SK-N-SH treated with all-trans-retinoic acid at 6 μM for 48 hours (cell line): ENCODE results near the gene QSOX2.

ENCODE experiments used
- ATAC-seq: fragments of 200-7000 bp; cut with Tn5 transposase; 3 replicates; pipeline ENCODE4 v1.9.1; 2020; ENCODE audit warnings: mild to moderate bottlenecking, moderate library complexity
- ARNTL ChIP-seq: fragments of 450-650 bp; formaldehyde crosslinking; IDR thresholded peaks from 2 replicates; pipeline ENCODE4 v1.5.0; 2020; ENCODE audit warnings: low read depth, mild to moderate bottlenecking, moderate library complexity, borderline replicate concordance
- CSDC2 ChIP-seq: fragments of 250-450 bp; sonication (Bioruptor Pico); IDR thresholded peaks from 2 replicates; pipeline ENCODE4 v1.5.0; 2020; ENCODE audit warnings: mild to moderate bottlenecking, moderate library complexity
- ESRRG ChIP-seq: fragments of 250-450 bp; sonication (Bioruptor Pico); IDR thresholded peaks from 2 replicates; pipeline ENCODE4 v1.6.1; 2021; ENCODE audit warnings: mild to moderate bottlenecking
- ISL1 ChIP-seq: fragments of 250-450 bp; sonication (Bioruptor Pico); IDR thresholded peaks from 2 replicates; pipeline ENCODE4 v2.1.2; 2022; ENCODE audit warnings: mild to moderate bottlenecking, moderate library complexity
- PPARA ChIP-seq: fragments of 250-450 bp; sonication (Bioruptor Pico); IDR thresholded peaks from 2 replicates; pipeline ENCODE4 v1.5.0; 2020; ENCODE audit warnings: mild to moderate bottlenecking, borderline replicate concordance
- RARB ChIP-seq: fragments of 250-450 bp; sonication (Bioruptor Pico); IDR thresholded peaks from 2 replicates; pipeline ENCODE4 v1.8.0; 2021; ENCODE audit warnings: mild to moderate bottlenecking, moderate library complexity
- SNAI2 ChIP-seq: fragments of 250-450 bp; sonication (Bioruptor Pico); IDR thresholded peaks from 2 replicates; pipeline ENCODE4 v1.5.0; 2020; ENCODE audit warnings: mild to moderate bottlenecking, moderate library complexity
- TCF4 ChIP-seq: fragments of 250-450 bp; sonication (Bioruptor Pico); IDR thresholded peaks from 2 replicates; pipeline ENCODE4 v1.8.0; 2021; ENCODE audit warnings: mild to moderate bottlenecking, moderate library complexity, borderline replicate concordance
- TOX ChIP-seq: fragments of 250-450 bp; sonication (Bioruptor Pico); IDR thresholded peaks from 2 replicates; pipeline ENCODE4 v1.8.0; 2021; ENCODE audit warnings: mild to moderate bottlenecking, moderate library complexity, borderline replicate concordance
- ZC3H10 ChIP-seq: fragments of 250-450 bp; sonication (Bioruptor Pico); IDR thresholded peaks from 2 replicates; pipeline ENCODE4 v1.5.1; 2021; ENCODE audit warnings: mild to moderate bottlenecking, moderate library complexity
- ZFP3 ChIP-seq: fragments of 250-450 bp; sonication (Bioruptor Pico); IDR thresholded peaks from 2 replicates; pipeline ENCODE4 v1.5.0; 2020; ENCODE audit warnings: mild to moderate bottlenecking, moderate library complexity
- ZNF70 ChIP-seq: fragments of 450-650 bp; formaldehyde crosslinking; IDR thresholded peaks from 2 replicates; pipeline ENCODE4 v1.5.0; 2020; ENCODE audit warnings: mild to moderate bottlenecking, moderate library complexity
- ZNF8 ChIP-seq: fragments of 450-650 bp; formaldehyde crosslinking; IDR thresholded peaks from 2 replicates; pipeline ENCODE4 v1.5.0; 2020; ENCODE audit warnings: mild to moderate bottlenecking, moderate library complexity
- TF ChIP-seq, protein P1 (sequence below): fragments of 250-450 bp; sonication (Bioruptor Pico); IDR thresholded peaks from 2 replicates; pipeline ENCODE4 v1.5.0; 2020; ENCODE audit warnings: mild to moderate bottlenecking, moderate library complexity
- TF ChIP-seq, protein P2 (sequence below): fragments of 250-450 bp; sonication (Bioruptor Pico); IDR thresholded peaks from 2 replicates; pipeline ENCODE4 v1.8.0; 2020; ENCODE audit warnings: mild to moderate bottlenecking, moderate library complexity, borderline replicate concordance
- TF ChIP-seq, protein P3 (sequence below): fragments of 250-450 bp; sonication (Bioruptor Pico); IDR thresholded peaks from 2 replicates; pipeline ENCODE4 v1.8.0; 2021; ENCODE audit warnings: low read depth, mild to moderate bottlenecking, moderate library complexity, borderline replicate concordance
- TF ChIP-seq, protein P4 (sequence below): fragments of 250-450 bp; sonication (Bioruptor Pico); IDR thresholded peaks from 2 replicates; pipeline ENCODE4 v1.5.1; 2021; ENCODE audit warnings: mild to moderate bottlenecking, moderate library complexity

QSOX2 gene

DNA sequence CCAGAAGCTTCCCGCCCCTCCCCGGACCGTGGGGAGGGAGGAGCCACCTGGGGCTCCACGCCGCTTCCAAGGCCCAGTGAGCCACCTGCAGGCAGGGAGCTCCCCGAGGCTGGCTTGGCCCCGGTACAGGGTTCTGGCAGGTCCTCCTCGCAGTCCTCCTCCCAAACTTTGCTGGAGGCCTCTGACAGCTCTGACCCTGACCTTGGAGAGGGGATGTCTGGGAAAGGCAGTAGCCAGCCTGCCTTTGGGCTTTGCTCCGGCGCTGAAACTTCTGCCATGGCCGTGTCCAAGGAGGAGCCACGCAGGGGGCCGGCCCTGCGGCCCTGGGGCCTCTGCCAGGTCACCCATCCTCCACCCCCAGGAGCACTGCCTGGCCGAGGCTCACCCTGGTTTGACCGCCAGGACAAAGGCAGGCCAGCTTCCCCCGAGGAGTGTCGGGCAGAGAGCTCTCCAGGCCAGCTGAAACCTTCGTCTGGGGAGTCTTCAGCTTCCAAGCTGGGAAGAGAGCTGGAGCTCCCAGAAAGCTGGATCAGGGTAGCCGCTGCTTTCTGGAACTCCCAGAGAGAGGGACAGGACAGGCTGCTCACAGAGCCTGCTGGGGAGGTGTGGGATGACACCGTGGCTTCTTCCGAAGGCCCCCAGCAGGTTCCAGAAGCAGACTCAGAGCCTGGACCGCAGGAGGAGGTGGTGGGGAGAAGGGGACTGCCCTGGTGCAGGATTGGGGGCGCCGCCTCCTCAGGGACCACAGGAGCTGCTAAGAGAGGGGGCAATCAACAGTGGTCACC is 9.0 kb upstream of the QSOX2 start:
- ATAC-seq: no peak; the same call in 2 of the 3 replicates
- TF ChIP-seq, protein P1, sequence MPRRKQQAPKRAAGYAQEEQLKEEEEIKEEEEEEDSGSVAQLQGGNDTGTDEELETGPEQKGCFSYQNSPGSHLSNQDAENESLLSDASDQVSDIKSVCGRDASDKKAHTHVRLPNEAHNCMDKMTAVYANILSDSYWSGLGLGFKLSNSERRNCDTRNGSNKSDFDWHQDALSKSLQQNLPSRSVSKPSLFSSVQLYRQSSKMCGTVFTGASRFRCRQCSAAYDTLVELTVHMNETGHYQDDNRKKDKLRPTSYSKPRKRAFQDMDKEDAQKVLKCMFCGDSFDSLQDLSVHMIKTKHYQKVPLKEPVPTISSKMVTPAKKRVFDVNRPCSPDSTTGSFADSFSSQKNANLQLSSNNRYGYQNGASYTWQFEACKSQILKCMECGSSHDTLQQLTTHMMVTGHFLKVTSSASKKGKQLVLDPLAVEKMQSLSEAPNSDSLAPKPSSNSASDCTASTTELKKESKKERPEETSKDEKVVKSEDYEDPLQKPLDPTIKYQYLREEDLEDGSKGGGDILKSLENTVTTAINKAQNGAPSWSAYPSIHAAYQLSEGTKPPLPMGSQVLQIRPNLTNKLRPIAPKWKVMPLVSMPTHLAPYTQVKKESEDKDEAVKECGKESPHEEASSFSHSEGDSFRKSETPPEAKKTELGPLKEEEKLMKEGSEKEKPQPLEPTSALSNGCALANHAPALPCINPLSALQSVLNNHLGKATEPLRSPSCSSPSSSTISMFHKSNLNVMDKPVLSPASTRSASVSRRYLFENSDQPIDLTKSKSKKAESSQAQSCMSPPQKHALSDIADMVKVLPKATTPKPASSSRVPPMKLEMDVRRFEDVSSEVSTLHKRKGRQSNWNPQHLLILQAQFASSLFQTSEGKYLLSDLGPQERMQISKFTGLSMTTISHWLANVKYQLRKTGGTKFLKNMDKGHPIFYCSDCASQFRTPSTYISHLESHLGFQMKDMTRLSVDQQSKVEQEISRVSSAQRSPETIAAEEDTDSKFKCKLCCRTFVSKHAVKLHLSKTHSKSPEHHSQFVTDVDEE (CRISPR knock-in tag): no peak
- TF ChIP-seq TOX (CRISPR knock-in tag) (no peak), ISL1 (CRISPR knock-in tag) (no peak), ARNTL (CRISPR knock-in tag) (no peak), ZNF8 (CRISPR knock-in tag) (no peak), RARB (no peak), SNAI2 (CRISPR knock-in tag) (no peak), ESRRG (no peak), TCF4 (CRISPR knock-in tag) (no peak), ZFP3 (CRISPR knock-in tag) (no peak)

DNA sequence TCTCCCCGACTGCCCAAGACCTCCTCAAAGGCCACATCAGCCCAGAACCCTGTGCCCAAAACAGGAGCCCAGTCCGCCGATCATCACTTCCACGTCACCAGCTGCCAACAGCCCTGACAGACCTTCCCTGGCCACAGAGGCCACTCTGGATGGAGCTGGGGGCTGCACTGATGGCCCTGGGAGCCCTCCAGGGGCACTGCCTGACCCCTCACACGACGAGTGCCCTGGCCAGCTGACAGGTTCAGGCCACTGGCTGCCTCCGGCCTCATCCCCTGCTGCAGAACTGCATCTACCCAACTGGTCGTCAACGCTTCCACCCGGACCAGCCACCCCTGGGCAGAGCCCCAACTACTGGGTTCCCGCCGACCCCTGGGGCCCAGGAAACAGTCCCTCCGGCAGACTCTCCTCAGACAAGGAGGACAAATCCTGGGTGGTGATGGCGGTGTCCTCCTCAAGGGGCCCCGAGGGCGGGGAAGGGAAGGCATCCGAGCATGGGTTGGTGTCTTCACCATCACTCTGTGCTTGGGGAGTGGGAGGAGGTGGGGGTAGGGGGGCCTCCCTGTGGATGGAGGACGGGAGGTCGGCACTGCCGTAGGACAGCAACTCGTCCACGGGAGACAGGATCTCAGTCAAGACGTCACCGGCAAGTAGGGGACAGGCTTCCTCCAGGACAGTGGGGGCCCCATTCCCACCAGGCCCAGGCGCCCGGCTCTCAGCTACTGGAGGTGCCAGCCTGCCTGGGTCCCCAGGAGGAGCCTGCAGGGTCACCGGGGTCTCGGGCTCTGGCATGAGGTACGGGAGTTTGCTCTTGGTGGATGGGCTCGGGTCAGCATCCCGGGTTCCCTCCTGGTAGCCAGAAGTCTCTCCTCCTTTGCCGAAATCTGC is 7.9 kb upstream of the QSOX2 start:
- no peak for ATAC-seq
- no peak for TF ChIP-seq CSDC2 (CRISPR knock-in tag)
- TF ChIP-seq ZNF8 (CRISPR knock-in tag): no peak
- TF ChIP-seq ZNF70 (CRISPR knock-in tag): no peak
- TF ChIP-seq, protein P1 (CRISPR knock-in tag): no peak
- TF ChIP-seq, protein P2, sequence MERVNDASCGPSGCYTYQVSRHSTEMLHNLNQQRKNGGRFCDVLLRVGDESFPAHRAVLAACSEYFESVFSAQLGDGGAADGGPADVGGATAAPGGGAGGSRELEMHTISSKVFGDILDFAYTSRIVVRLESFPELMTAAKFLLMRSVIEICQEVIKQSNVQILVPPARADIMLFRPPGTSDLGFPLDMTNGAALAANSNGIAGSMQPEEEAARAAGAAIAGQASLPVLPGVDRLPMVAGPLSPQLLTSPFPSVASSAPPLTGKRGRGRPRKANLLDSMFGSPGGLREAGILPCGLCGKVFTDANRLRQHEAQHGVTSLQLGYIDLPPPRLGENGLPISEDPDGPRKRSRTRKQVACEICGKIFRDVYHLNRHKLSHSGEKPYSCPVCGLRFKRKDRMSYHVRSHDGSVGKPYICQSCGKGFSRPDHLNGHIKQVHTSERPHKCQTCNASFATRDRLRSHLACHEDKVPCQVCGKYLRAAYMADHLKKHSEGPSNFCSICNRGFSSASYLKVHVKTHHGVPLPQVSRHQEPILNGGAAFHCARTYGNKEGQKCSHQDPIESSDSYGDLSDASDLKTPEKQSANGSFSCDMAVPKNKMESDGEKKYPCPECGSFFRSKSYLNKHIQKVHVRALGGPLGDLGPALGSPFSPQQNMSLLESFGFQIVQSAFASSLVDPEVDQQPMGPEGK (CRISPR knock-in tag): no peak
- TF ChIP-seq PPARA (CRISPR knock-in tag): no peak
- TF ChIP-seq ZC3H10 (CRISPR knock-in tag): no peak
- TF ChIP-seq ESRRG: no peak
- TF ChIP-seq, protein P3, sequence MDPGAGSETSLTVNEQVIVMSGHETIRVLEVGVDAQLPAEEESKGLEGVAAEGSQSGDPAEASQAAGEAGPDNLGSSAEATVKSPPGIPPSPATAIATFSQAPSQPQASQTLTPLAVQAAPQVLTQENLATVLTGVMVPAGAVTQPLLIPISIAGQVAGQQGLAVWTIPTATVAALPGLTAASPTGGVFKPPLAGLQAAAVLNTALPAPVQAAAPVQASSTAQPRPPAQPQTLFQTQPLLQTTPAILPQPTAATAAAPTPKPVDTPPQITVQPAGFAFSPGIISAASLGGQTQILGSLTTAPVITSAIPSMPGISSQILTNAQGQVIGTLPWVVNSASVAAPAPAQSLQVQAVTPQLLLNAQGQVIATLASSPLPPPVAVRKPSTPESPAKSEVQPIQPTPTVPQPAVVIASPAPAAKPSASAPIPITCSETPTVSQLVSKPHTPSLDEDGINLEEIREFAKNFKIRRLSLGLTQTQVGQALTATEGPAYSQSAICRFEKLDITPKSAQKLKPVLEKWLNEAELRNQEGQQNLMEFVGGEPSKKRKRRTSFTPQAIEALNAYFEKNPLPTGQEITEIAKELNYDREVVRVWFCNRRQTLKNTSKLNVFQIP (CRISPR knock-in tag): no peak
- no peak for TF ChIP-seq ZFP3 (CRISPR knock-in tag)
- TF ChIP-seq, protein P4, sequence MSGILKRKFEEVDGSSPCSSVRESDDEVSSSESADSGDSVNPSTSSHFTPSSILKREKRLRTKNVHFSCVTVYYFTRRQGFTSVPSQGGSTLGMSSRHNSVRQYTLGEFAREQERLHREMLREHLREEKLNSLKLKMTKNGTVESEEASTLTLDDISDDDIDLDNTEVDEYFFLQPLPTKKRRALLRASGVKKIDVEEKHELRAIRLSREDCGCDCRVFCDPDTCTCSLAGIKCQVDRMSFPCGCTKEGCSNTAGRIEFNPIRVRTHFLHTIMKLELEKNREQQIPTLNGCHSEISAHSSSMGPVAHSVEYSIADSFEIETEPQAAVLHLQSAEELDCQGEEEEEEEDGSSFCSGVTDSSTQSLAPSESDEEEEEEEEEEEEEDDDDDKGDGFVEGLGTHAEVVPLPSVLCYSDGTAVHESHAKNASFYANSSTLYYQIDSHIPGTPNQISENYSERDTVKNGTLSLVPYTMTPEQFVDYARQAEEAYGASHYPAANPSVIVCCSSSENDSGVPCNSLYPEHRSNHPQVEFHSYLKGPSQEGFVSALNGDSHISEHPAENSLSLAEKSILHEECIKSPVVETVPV (CRISPR knock-in tag): no peak
